Measurements from ENCODE around the gene TIMM50.
A peak's percentile ranks its signal among the peaks of the same experiment; 100 is the strongest.

The TIMM50 gene

GRCh38 chr19:39500543-39500942 lies 19.9 kb downstream of the TIMM50 start:
- no peak for DNase-seq (ENCODE audit: low read depth)

GRCh38 chr19:39501340-39501739 lies 20.7 kb downstream of the TIMM50 start:
- no peak for DNase-seq (ENCODE audit: low read depth)

GRCh38 chr19:39502640-39503417 lies 22.2 kb downstream of the TIMM50 start:
- peak; percentile 71 for DNase-seq (ENCODE audit: low read depth)

GRCh38 chr19:39506598-39506943 lies 25.9 kb downstream of the TIMM50 start:
- no peak for DNase-seq (ENCODE audit: low read depth)

- peak; percentile 34 for DNase-seq (ENCODE audit: low read depth)
Measured at GRCh38 chr19:39506944-39507714, 26.5 kb downstream of the TIMM50 start.

- no peak for DNase-seq (ENCODE audit: low read depth)
Measured at GRCh38 chr19:39507715-39508364, 27.2 kb downstream of the TIMM50 start.

- no peak for DNase-seq (ENCODE audit: low read depth)
Measured at GRCh38 chr19:39508629-39509028, 28.0 kb downstream of the TIMM50 start.

- DNase-seq (ENCODE audit: low read depth) = no peak
Measured at GRCh38 chr19:39509233-39509632, 28.6 kb downstream of the TIMM50 start.

- no peak for DNase-seq (ENCODE audit: low read depth)
Measured at GRCh38 chr19:39512988-39513387, 32.4 kb downstream of the TIMM50 start.

GRCh38 chr19:39514840-39515550 lies 34.4 kb downstream of the TIMM50 start, which contains the start of gene SELENOV:
SELENOV (plus strand) TSS chr19:39515139; CDS start chr19:39515213, 74 bp downstream.
- DNase-seq (ENCODE audit: low read depth) = no peak

GRCh38 chr19:39515551-39516191 lies 35.0 kb downstream of the TIMM50 start:
- no peak for DNase-seq (ENCODE audit: low read depth)

- DNase-seq (ENCODE audit: low read depth) = no peak
Measured at GRCh38 chr19:39516270-39516669, 35.6 kb downstream of the TIMM50 start.

GRCh38 chr19:39517432-39517831 lies 36.8 kb downstream of the TIMM50 start:
- DNase-seq (ENCODE audit: low read depth) = no peak

- DNase-seq (ENCODE audit: low read depth) = no peak
Measured at GRCh38 chr19:39518458-39518857, 37.8 kb downstream of the TIMM50 start.

- no peak for DNase-seq (ENCODE audit: low read depth)
Measured at GRCh38 chr19:39518975-39519374, 38.3 kb downstream of the TIMM50 start.

- DNase-seq (ENCODE audit: low read depth) = no peak
Measured at GRCh38 chr19:39520541-39521484, 40.2 kb downstream of the TIMM50 start.

GRCh38 chr19:39524495-39524894 lies 43.9 kb downstream of the TIMM50 start:
- DNase-seq (ENCODE audit: low read depth) = no peak

- DNase-seq (ENCODE audit: low read depth) = no peak
Measured at GRCh38 chr19:39525205-39525604, 44.6 kb downstream of the TIMM50 start.

- no peak for DNase-seq (ENCODE audit: low read depth)
Measured at GRCh38 chr19:39531834-39532232, 51.2 kb downstream of the TIMM50 start.

GRCh38 chr19:39532233-39533002 lies 51.8 kb downstream of the TIMM50 start, which contains the start of gene EID2B:
EID2B (minus strand) TSS chr19:39532852; CDS start chr19:39532802, 50 bp downstream.
- DNase-seq (ENCODE audit: low read depth) = peak; percentile 89
